Astrocyte of the spinal cord (primary cell): ENCODE data around the gene MREG.

Source experiments
- DNase-seq: peaks from one replicate; pipeline ENCODE4 v3.0.0; 2011; ENCODE audit warnings: low read depth, low spot score
- H3K4me3 ChIP-seq: 2 replicates; pipeline ENCODE4 v1.5.1; 2011; ENCODE audit warnings: low read depth, mild to moderate bottlenecking, low read length, moderate library complexity
- CTCF ChIP-seq: IDR thresholded peaks from 2 replicates; pipeline ENCODE4 v1.5.1; 2012; ENCODE audit warnings: low read depth, mild to moderate bottlenecking, low read length, inconsistent platforms
- in situ Hi-C: cut with HindIII; loops from 2 replicates; pipeline ENCODE4 v1.10.0; 2017; ENCODE audit warnings: low sequenced_read_pairs

Gene MREG

GRCh38 chr2:216039918-216040317 is 26.6 kb upstream of the MREG start:
- no peak for TF ChIP-seq CTCF
- DNase-seq, result no peak
- no peak overlapping the region for H3K4me3 ChIP-seq
- in situ Hi-C loops, result no loop called here

GRCh38 chr2:216034065-216034464 is 20.7 kb upstream of the MREG start:
- H3K4me3 ChIP-seq, result no peak overlapping the region
- DNase-seq, result peak; percentile 83
- in situ Hi-C loops, result no loop called here
- peak; percentile 94 for TF ChIP-seq CTCF

GRCh38 chr2:216033403-216033802 is 20.1 kb upstream of the MREG start:
- TF ChIP-seq CTCF, result no peak
- in situ Hi-C loops, result no loop called here
- H3K4me3 ChIP-seq, result no peak overlapping the region
- DNase-seq, result no peak

- H3K4me3 ChIP-seq, result no peak overlapping the region
- DNase-seq, result peak; percentile 87
- in situ Hi-C loops, result no loop called here
- TF ChIP-seq CTCF, result no peak
Observed at GRCh38 chr2:216031960-216032689, 18.8 kb upstream of the MREG start.

- TF ChIP-seq CTCF, result no peak
- no peak for DNase-seq
- H3K4me3 ChIP-seq, result no peak overlapping the region
- in situ Hi-C loops, result no loop called here
Observed at GRCh38 chr2:216030216-216030615, 16.9 kb upstream of the MREG start.

- DNase-seq, result no peak
Observed at GRCh38 chr2:216029416-216030129, 16.2 kb upstream of the MREG start.

More at GRCh38 chr2:216029416-216030129, 16.2 kb upstream of the MREG start:
- in situ Hi-C loops, result no loop called here
- no peak for TF ChIP-seq CTCF
- H3K4me3 ChIP-seq, result no peak overlapping the region
